HepG2 (cell line): ENCODE data around the gene SPRR2G. TPM values are rescaled to one million over a fixed set of nuclear protein-coding genes. Genes with fewer than 3 reads are reported as not detected.

ENCODE experiments used
- ATAC-seq: fragments of 200-7000 bp; cut with Tn5 transposase; 3 replicates; pipeline ENCODE4 v1.9.1; 2020; ENCODE audit warnings: mild to moderate bottlenecking, moderate library complexity
- BruUV-seq: library from RNA; stranded (reverse); fragments of 400-500 nt; replicated peaks from 2 replicates; lab custom pipeline; 2021; lab: Mats Ljungman, UMichigan
- CTCF ChIA-PET: fragments of 300-600 bp; formaldehyde crosslinking; extraction: SDS; loops from one replicate; lab custom pipeline; 2021; ENCODE audit warnings: low total read pairs, inconsistent platforms, low intra/inter-chr PET ratio; lab: Yijun Ruan, JAX
- POLR2A ChIA-PET: fragments of 350-600 bp; sonication (Branson Sonifier 250); formaldehyde crosslinking; loops from one replicate; lab custom pipeline; 2020; ENCODE audit warnings: antibody characterized with exemption, inconsistent platforms; lab: Yijun Ruan, JAX
- DNase-seq: peaks from one replicate; pipeline ENCODE4 v3.0.0-alpha.2; 2015; ENCODE audit warnings: low spot score
- FAIRE-seq: peaks from 3 replicates; lab custom pipeline; 2011; peaks lifted over from hg19 to GRCh38; lab: Jason Lieb, UNC
- H2AFZ ChIP-seq: one replicate; pipeline ENCODE4 v1.6.1; 2011; ENCODE audit warnings: low read length, inconsistent platforms
- H3K27ac ChIP-seq: fragments of 300-600 bp; 3 replicates; pipeline ENCODE4 v1.8.0; 2011; ENCODE audit warnings: mixed run types, mild to moderate bottlenecking, mixed read lengths, low read length, inconsistent platforms; ENCODE audit not compliant: insufficient read depth; ENCODE audit errors: extremely low read length
- H3K27me3 ChIP-seq, 2 experiments: fragments of 200-600 bp in 1 of 2; 2 replicates in 1 of 2; 3 replicates in 1 of 2; pipeline versions ENCODE4 v1.6.0 to v1.8.0; 2011; ENCODE audit warnings: low read length in 2 of 2, mild to moderate bottlenecking in 2 of 2, moderate library complexity in 2 of 2, inconsistent platforms in 1 of 2; ENCODE audit not compliant: insufficient read depth in 2 of 2, control insufficient read depth in 1 of 2
- H3K36me3 ChIP-seq, 2 experiments: fragments of 200-600 bp in 1 of 2; replicated peaks in 1 of 2; 2 replicates in 1 of 2; 3 replicates in 1 of 2; pipeline versions ENCODE4 v1.5.1 to v1.8.0; 2011; ENCODE audit warnings: low read length in 2 of 2, inconsistent platforms in 1 of 2; ENCODE audit not compliant: insufficient read depth in 2 of 2, control insufficient read depth in 1 of 2
- H3K4me1 ChIP-seq: 2 replicates; pipeline ENCODE4 v1.5.1; 2012; ENCODE audit warnings: low read length, inconsistent platforms; ENCODE audit not compliant: insufficient read depth
- H3K4me2 ChIP-seq: 2 replicates; pipeline ENCODE4 v1.6.0; 2011; ENCODE audit warnings: low read depth, low read length, inconsistent platforms
- H3K4me3 ChIP-seq, 3 experiments: fragments of 200-600 bp in 1 of 3; sonication (generic), shearing (Covaris generic) in 1 of 3; replicated peaks in 1 of 3; 2 replicates each; pipeline ENCODE4 v1.5.1; 2011 to 2016; ENCODE audit warnings: low read length in 3 of 3, inconsistent platforms in 2 of 3, low read depth in 2 of 3, mild to moderate bottlenecking in 2 of 3, control low read depth in 1 of 3, mixed read lengths in 1 of 3; ENCODE audit not compliant: insufficient read depth in 1 of 3
- H3K79me2 ChIP-seq: one replicate; pipeline ENCODE4 v1.6.1; 2011; ENCODE audit warnings: low read length, inconsistent platforms; ENCODE audit not compliant: insufficient read depth
- H3K9ac ChIP-seq: 2 replicates; pipeline ENCODE4 v1.6.0; 2011; ENCODE audit warnings: mild to moderate bottlenecking, low read depth, low read length, inconsistent platforms; ENCODE audit not compliant: insufficient read depth
- H3K9me3 ChIP-seq: 2 replicates; pipeline ENCODE4 v1.5.1; 2012; ENCODE audit warnings: mild to moderate bottlenecking, low read length
- H4K20me1 ChIP-seq: 2 replicates; pipeline ENCODE4 v1.6.0; 2011; ENCODE audit warnings: inconsistent platforms, mild to moderate bottlenecking, low read length, moderate library complexity; ENCODE audit not compliant: insufficient read depth
- AHR ChIP-seq: IDR thresholded peaks from 2 replicates; pipeline ENCODE4 v1.6.1; 2018; ENCODE audit warnings: missing genetic modification reagents, missing compliant biosample characterization
- ARID2 ChIP-seq: sonication (generic); formaldehyde crosslinking; IDR thresholded peaks from 2 replicates; pipeline ENCODE4 v1.8.1; 2022; ENCODE audit warnings: mild to moderate bottlenecking, missing genetic modification reagents, borderline replicate concordance
- ATRX ChIP-seq: sonication (generic); formaldehyde crosslinking; IDR thresholded peaks from 2 replicates; pipeline ENCODE4 v1.4.0; 2020; ENCODE audit warnings: missing genetic modification reagents, borderline replicate concordance
- DNMT3B ChIP-seq: conservative IDR thresholded peaks from 2 replicates; pipeline ENCODE4 v1.6.1; 2016; ENCODE audit warnings: missing biosample characterization, control low read depth
- KDM4B ChIP-seq: sonication (generic); formaldehyde crosslinking; IDR thresholded peaks from 2 replicates; pipeline ENCODE4 v1.4.0; 2020; ENCODE audit warnings: missing genetic modification reagents
- MEIS2 ChIP-seq: sonication (generic); formaldehyde crosslinking; IDR thresholded peaks from 2 replicates; pipeline ENCODE4 v1.9.0; 2021; ENCODE audit warnings: mild to moderate bottlenecking, missing genetic modification reagents
- MYNN ChIP-seq: sonication (generic); formaldehyde crosslinking; IDR thresholded peaks from 2 replicates; pipeline ENCODE4 v1.4.0; 2020; ENCODE audit warnings: mild to moderate bottlenecking, low read depth, missing genetic modification reagents
- SRSF9 ChIP-seq: fragments of 200-400 bp; formaldehyde crosslinking; IDR thresholded peaks from 2 replicates; pipeline ENCODE4 v1.6.1; 2018; ENCODE audit warnings: borderline replicate concordance, mild to moderate bottlenecking, low read depth, low read length; ENCODE audit not compliant: insufficient read depth, poor library complexity, severe bottlenecking
- ZKSCAN8 ChIP-seq: IDR thresholded peaks from 2 replicates; pipeline ENCODE4 v1.6.1; 2016; ENCODE audit warnings: borderline replicate concordance, missing genetic modification reagents, missing compliant biosample characterization
- ZNF12 ChIP-seq: sonication (generic); formaldehyde crosslinking; IDR thresholded peaks from 2 replicates; pipeline ENCODE4 v1.5.0; 2020; ENCODE audit warnings: missing genetic modification reagents
- ZNF225 ChIP-seq: sonication (generic); formaldehyde crosslinking; IDR thresholded peaks from 2 replicates; pipeline ENCODE4 v1.4.0; 2020; ENCODE audit warnings: mild to moderate bottlenecking, missing genetic modification reagents
- ZNF354B ChIP-seq: sonication (generic); formaldehyde crosslinking; IDR thresholded peaks from 2 replicates; pipeline ENCODE4 v1.8.0; 2022; ENCODE audit warnings: mild to moderate bottlenecking, missing genetic modification reagents
- ZNF678 ChIP-seq: sonication (generic); formaldehyde crosslinking; IDR thresholded peaks from 2 replicates; pipeline ENCODE4 v1.4.0; 2020; ENCODE audit warnings: mild to moderate bottlenecking, missing genetic modification reagents
- ZNF772 ChIP-seq: sonication (generic); formaldehyde crosslinking; IDR thresholded peaks from 2 replicates; pipeline ENCODE4 v1.5.0; 2020; ENCODE audit warnings: mild to moderate bottlenecking, missing genetic modification reagents
- WGBS: methylation state at CpG from one replicate; pipeline ENCODE4 v1.1.6; 2017; ENCODE audit warnings: low lambda C conversion rate; 5-methylcytosine and 5-hydroxymethylcytosine counted together
- in situ Hi-C: cut with HindIII; loops from 2 replicates; pipeline ENCODE4 v1.10.0; 2017; ENCODE audit warnings: low pct_unique_long_range_greater_than_20kb; ENCODE audit not compliant: extremely low pct_ligation_motif_present
- intact Hi-C: fragments of 100-400 bp; cut with micrococcal nuclease; formaldehyde crosslinking; loops from one replicate; pipeline ENCODE4 v1.10.0; 2022; ENCODE audit not compliant: unreplicated experiment
- polyA plus RNA-seq, 8 experiments: library from polyadenylated mRNA; depleted of rRNA in 3 of 8; stranded (reverse) in 7 of 8; unstranded in 1 of 8; fragments of >200 nt; fragmentation: Illumina TruSeq in 4 of 8; extraction: Trizol in 4 of 8; gene quantifications; 2 replicates each; pipeline versions ENCODE4 v1.2.1 to v1.2.3, GENCODE V29; 2011 to 2016; ENCODE audit warnings: low read depth in 4 of 8, missing spikeins in 1 of 8, mixed read lengths in 1 of 8; ENCODE audit not compliant: insufficient read depth in 1 of 8
- total RNA-seq, 5 experiments: library from RNA; depleted of rRNA; stranded (reverse); fragments of >200 nt; fragmentation: Illumina TruSeq; extraction: Trizol; gene quantifications; 2 replicates each; pipeline ENCODE4 v1.2.3, GENCODE V29; 2016; ENCODE audit warnings: low read depth in 1 of 5
- TF ChIP-seq, protein P1 (sequence below): sonication (generic); formaldehyde crosslinking; IDR thresholded peaks from 2 replicates; pipeline ENCODE4 v1.4.0; 2020; ENCODE audit warnings: mild to moderate bottlenecking, missing genetic modification reagents
- TF ChIP-seq, protein P2 (sequence below): sonication (generic); formaldehyde crosslinking; IDR thresholded peaks from 2 replicates; pipeline ENCODE4 v1.4.0; 2020; ENCODE audit warnings: missing genetic modification reagents
- TF ChIP-seq, protein P3 (sequence below): sonication (generic); formaldehyde crosslinking; IDR thresholded peaks from 2 replicates; pipeline ENCODE4 v1.8.0; 2022; ENCODE audit warnings: missing genetic modification reagents, mild to moderate bottlenecking, moderate library complexity, borderline replicate concordance

SPRR2G gene
- total and polyA plus RNA-seq, 2 of the 13 experiments (the other 11 are each of a cell fraction or from before 2014, with no cell fraction given): not detected

DNA sequence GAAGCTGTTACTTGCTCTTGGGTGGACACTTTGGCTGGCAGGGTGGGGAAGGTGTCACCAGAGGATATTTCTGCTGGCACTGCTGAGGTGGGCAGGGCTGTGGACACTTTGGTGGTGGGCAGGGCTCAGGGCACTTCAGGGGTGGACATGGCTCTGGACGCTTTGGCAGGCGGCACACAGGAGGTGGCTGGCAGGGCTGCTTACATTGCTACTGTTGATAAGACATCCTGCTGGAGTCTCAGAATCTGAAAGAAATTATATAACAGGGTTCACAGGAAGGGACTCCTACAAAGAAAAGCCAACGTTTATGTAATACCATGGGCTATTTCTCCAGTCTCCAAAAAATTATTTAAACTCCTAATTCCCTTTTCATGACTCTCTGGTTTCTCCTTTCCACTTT is 10.2 kb downstream of the SPRR2G start:
- 7% methylated on average over 3 of the region's 3 CpGs for WGBS
- Histone ChIP-seq H3K27ac (no peak overlapping the region), H3K27me3 (no peaks in the 10 kb centered on the region; a peak in 1 of 5 replicates), H3K4me2 (no peak overlapping the region), H3K9me3 (no peaks in the 10 kb centered on the region), H2AFZ (no peak overlapping the region), H3K4me1 (no peaks in the 10 kb centered on the region), H3K79me2 (no peaks in the 10 kb centered on the region), H3K9ac (no peak overlapping the region), H4K20me1 (no peaks in the 10 kb centered on the region)
- DNase-seq (no peak), ATAC-seq (no peak), FAIRE-seq (no peak)
- no TSS peak for BruUV-seq
- in situ Hi-C loops: no loop called here
- CTCF ChIA-PET: no interaction called here
- TF ChIP-seq ATRX (no peak), ZNF678 (CRISPR knock-in tag) (no peak), SRSF9 (no peak), ZNF12 (CRISPR knock-in tag) (no peak)
- TF ChIP-seq, all 625 proteins: peak for 0
- H3K36me3 ChIP-seq: no peaks in the 10 kb centered on the region
- H3K4me3 ChIP-seq: no peak overlapping the region
- intact Hi-C loops: no loop called here
- POLR2A ChIA-PET: no interaction called here

DNA sequence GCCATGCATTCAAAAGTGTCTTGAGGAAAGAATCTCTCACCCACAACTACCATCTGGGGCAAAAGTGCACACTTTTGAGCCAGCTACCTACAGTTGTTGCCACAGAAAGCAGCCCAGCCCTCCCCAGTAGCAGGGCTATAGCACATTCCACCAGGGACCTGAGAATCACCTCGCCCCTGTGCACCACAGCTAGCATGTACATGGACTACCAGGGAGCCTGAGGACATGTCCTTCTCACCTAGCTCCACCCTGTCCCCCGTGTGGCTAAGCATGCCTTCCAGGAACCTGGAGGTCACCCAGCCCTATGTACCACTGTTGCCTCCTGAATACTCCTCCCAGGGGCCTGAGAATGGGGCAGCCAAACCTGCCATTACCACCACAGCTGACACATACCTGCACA is 16.9 kb downstream of the SPRR2G start:
- Histone ChIP-seq H3K4me1 (no peaks in the 10 kb centered on the region), H2AFZ (no peak overlapping the region), H3K27ac (no peak overlapping the region), H4K20me1 (no peaks in the 10 kb centered on the region), H3K36me3 (no peaks in the 10 kb centered on the region), H3K27me3 (no peaks in the 10 kb centered on the region), H3K4me3 (no peak overlapping the region), H3K9ac (no peak overlapping the region), H3K9me3 (no peaks in the 10 kb centered on the region), H3K79me2 (no peaks in the 10 kb centered on the region), H3K4me2 (no peak overlapping the region)
- POLR2A ChIA-PET: no interaction called here
- no peak for ATAC-seq
- in situ Hi-C loops: no loop called here
- CTCF ChIA-PET: no interaction called here
- no CpG with 5 or more reads among the region's 2 CpGs for WGBS
- no TSS peak for BruUV-seq
- intact Hi-C loops: no loop called here
- DNase-seq: no peak
- no peak for FAIRE-seq
- TF ChIP-seq DNMT3B (CRISPR knock-in tag) (no peak), MEIS2 (no peak), ARID2 (CRISPR knock-in tag) (no peak), ZNF354B (CRISPR knock-in tag) (no peak), AHR (no peak), ZNF225 (CRISPR knock-in tag) (no peak), MYNN (CRISPR knock-in tag) (no peak), ZNF772 (CRISPR knock-in tag) (no peak), ZKSCAN8 (CRISPR knock-in tag) (no peak), KDM4B (CRISPR knock-in tag) (no peak)
- TF ChIP-seq, protein P1, sequence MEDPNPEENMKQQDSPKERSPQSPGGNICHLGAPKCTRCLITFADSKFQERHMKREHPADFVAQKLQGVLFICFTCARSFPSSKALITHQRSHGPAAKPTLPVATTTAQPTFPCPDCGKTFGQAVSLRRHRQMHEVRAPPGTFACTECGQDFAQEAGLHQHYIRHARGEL: no peak
- TF ChIP-seq, protein P2, sequence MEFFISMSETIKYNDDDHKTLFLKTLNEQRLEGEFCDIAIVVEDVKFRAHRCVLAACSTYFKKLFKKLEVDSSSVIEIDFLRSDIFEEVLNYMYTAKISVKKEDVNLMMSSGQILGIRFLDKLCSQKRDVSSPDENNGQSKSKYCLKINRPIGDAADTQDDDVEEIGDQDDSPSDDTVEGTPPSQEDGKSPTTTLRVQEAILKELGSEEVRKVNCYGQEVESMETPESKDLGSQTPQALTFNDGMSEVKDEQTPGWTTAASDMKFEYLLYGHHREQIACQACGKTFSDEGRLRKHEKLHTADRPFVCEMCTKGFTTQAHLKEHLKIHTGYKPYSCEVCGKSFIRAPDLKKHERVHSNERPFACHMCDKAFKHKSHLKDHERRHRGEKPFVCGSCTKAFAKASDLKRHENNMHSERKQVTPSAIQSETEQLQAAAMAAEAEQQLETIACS (CRISPR knock-in tag): no peak
- TF ChIP-seq, protein P3, sequence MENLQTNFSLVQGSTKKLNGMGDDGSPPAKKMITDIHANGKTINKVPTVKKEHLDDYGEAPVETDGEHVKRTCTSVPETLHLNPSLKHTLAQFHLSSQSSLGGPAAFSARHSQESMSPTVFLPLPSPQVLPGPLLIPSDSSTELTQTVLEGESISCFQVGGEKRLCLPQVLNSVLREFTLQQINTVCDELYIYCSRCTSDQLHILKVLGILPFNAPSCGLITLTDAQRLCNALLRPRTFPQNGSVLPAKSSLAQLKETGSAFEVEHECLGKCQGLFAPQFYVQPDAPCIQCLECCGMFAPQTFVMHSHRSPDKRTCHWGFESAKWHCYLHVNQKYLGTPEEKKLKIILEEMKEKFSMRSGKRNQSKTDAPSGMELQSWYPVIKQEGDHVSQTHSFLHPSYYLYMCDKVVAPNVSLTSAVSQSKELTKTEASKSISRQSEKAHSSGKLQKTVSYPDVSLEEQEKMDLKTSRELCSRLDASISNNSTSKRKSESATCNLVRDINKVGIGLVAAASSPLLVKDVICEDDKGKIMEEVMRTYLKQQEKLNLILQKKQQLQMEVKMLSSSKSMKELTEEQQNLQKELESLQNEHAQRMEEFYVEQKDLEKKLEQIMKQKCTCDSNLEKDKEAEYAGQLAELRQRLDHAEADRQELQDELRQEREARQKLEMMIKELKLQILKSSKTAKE: no peak
